Measurements from ENCODE around the gene MED28. TPM values are rescaled to one million over a fixed set of nuclear protein-coding genes. Genes with fewer than 3 reads are reported as not detected.

The MED28 gene
- total RNA-seq, 1 experiment from 2014 or later: 7.4 TPM

DNA sequence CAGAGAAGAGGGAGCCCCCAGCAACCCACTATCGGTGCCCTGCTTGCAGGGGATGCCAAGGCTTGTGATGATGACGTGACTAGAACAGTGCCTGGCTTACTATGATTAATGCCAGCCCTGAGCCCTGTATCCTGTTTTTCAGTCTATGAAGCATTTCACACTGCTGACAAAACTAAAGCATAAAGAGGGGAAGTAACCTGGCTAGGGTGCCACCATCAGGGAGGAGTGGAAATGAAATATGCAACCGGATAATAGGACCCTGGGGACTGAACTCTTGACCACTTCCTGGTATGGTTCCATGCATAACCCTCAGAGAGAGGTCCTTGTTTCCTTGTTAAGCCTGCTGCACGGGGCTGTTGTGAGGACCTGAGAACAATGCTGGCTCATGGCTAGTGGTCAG lies 50.3 kb downstream of the MED28 start:
- no peak for DNase-seq (ENCODE audit: extremely low read depth, low read depth)

DNA sequence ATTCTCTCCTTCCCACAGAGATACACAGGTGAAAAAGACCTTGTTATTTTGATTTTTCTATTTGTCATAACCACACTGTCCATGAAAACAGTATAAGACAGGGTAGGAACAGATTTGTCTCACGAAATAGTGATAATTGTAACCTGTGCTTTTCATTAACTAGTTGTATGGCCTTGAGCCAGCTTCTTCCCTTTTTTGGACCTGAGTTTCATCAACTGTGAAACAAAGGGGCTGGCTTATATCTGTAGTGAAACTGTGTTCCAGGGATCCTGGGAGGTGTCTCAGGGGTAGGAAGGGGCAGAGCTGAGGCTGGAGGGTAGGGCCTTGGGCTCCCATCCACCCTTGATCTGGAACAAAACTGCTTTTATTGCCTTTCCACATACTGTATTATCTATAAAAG lies 50.9 kb downstream of the MED28 start:
- DNase-seq (ENCODE audit: extremely low read depth, low read depth): no peak

GRCh38 chr4:17665852-17666251 lies 51.4 kb downstream of the MED28 start:
- DNase-seq (ENCODE audit: extremely low read depth, low read depth): no peak

- DNase-seq (ENCODE audit: extremely low read depth, low read depth): no peak
Measured at GRCh38 chr4:17667253-17667652, 52.8 kb downstream of the MED28 start.

DNA sequence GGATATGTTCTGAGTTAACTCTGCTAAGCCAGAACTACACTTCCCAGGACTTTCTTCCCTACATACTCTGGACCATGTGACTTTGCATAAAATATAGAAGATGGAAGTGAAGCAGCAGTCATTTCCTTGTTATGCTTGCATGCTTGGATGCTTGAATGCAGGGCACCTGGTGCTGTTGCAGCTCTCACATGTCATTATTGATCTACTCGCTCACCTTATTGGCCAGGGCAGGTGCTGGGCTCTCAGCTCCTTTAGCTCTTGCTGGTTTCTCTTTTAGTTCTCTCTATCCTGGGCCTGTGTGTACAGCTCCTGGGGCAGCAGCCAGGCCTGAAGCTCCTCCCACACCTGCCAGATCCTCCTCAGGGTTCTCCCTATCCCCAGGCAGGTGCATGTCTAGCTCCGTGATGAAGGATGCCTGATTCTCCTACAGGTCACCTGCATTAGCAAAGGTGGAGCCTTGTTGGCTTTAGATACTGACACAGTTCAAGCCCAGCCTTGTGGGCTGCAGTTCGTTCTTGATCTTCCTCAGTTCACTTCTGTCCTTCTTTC lies 53.3 kb downstream of the MED28 start:
- DNase-seq (ENCODE audit: extremely low read depth, low read depth): no peak

DNA sequence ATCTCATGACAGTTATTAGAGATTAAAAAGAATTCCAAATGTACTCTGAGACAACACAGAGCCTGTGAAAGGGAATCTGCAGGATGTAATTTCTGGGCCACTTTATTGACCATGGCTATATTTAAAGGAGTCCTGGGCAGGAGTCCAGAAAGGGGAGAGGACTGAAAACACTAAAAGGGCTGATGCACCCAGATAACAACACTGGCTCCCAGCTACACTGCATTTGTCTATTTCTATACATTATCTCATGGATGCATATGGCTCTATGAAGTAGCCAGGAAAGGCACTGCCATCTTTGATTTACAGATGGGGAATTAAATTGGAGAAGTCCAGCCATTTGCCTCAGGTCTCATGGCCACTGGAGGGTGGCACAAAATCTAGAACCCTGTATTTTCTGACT lies 56.0 kb downstream of the MED28 start:
- no peak for DNase-seq (ENCODE audit: extremely low read depth, low read depth)

DNA sequence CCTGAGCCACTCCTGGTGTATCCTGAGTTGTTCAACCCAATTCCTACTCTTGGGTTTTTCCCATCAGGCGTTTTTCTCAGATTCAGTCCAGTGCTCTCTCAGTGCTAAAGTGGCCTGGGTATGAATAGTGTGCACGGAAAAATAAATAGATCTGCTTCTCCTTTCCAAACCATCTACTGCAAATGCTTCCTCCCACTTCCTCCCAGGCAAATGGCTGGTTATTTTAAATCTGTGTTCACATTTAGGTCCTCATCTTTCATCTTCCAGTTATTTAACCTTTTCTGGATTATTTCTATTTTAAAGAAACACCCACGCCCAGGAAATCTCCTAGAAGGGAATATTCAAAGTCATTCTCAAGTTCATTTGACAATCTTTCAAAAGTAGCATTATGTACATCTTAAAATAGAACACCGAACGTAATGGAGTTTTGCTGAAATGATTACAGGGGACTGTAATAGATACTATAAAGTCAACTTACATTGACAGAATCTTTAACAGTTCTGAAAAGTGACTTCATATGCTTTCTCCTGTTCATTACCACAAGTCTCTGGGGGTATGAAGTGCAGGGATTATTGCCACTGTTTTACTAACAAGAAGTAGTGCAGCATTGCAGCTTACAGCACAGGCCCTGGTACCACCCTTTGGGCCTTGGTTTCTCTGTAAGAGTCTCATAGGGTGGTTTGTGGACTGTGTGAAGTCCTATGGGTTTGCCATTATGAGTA lies 66.3 kb downstream of the MED28 start:
- no peak for DNase-seq (ENCODE audit: extremely low read depth, low read depth)

- DNase-seq (ENCODE audit: extremely low read depth, low read depth): no peak
Measured at GRCh38 chr4:17681281-17682221, 67.1 kb downstream of the MED28 start.

DNA sequence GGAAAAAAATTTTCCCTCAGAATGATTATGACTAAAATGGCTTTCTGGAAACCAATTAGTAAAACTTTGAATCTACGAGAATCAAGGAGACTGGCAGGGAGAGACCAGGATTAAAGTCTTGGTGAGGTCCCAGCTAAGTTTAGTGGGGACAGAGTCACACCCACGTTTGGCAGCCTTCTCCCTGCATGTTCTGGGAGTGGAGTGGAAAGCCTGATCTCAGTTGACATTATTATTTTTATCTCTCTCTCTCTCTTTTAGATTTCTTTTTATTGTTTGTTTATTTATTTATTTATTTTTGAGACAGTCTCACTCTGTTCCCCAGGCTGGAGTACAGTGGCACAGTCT lies 67.8 kb downstream of the MED28 start:
- DNase-seq (ENCODE audit: extremely low read depth, low read depth): no peak

Other genes starting within 250 kb of the MED28 start
- 4.8 and 5.5 TPM in 2 replicates for gene QDPR, start 102.6 kb upstream of the MED28 start, total RNA-seq (2014; rRNA removed; shearing (Covaris generic))
- gene CLRN2, start 99.5 kb upstream of the MED28 start, total RNA-seq (2014; rRNA removed; shearing (Covaris generic)): not detected in 2 replicates
- 60.4 and 63.8 TPM in 2 replicates for gene LAP3, start 37.4 kb upstream of the MED28 start, total RNA-seq (2014; rRNA removed; shearing (Covaris generic))
- 0.02 TPM in 1 of 2 replicates, not detected in the other for gene FAM184B, start 167.0 kb downstream of the MED28 start, total RNA-seq (2014; rRNA removed; shearing (Covaris generic))
- gene DCAF16, start 196.1 kb downstream of the MED28 start, total RNA-seq (2014; rRNA removed; shearing (Covaris generic)): 27.1 and 30.2 TPM in 2 replicates
- 44.1 and 44.2 TPM in 2 replicates for gene NCAPG, start 196.3 kb downstream of the MED28 start, total RNA-seq (2014; rRNA removed; shearing (Covaris generic))

All from NCI-H460 (cell line).